Measurements from ENCODE around the gene SCRN2.

The SCRN2 gene

GRCh38 chr17:47831003-47831933 is 9.8 kb downstream of the SCRN2 start, which contains the start of the genes LRRC46 and MRPL10:
LRRC46 (plus strand) TSS chr17:47831670; CDS start chr17:47831990, 320 bp downstream.
MRPL10 (minus strand) TSS chr17:47831541; CDS start chr17:47831511, 30 bp downstream.
- Histone ChIP-seq H3K4me1 (ENCODE audit: control insufficient read depth, insufficient read depth, low read length, unreplicated experiment) (peaks cover 16% of the 10 kb centered on the region), H3K4me3 (ENCODE audit: low read depth, low read length) (peak within 1 kb of the TSS; percentile 84), H3K27me3 (ENCODE audit: insufficient read depth, low read length) (no peaks in the 10 kb centered on the region), H2AFZ (ENCODE audit: low read length, unreplicated experiment) (peak within 1 kb of the TSS; percentile 100), H3K36me3 (ENCODE audit: insufficient read depth, low read length) (peaks cover 6% of the 10 kb centered on the region), H3K27ac (ENCODE audit: low read depth, low read length) (peak within 1 kb of the TSS; percentile 23; the same call in 1 of the 2 replicates), H3K79me2 (ENCODE audit: control insufficient read depth, insufficient read depth, low read length, unreplicated experiment) (peaks cover 23% of the 10 kb centered on the region)

GRCh38 chr17:47830396-47831002 is 10.6 kb downstream of the SCRN2 start:
- H3K36me3 ChIP-seq (ENCODE audit: insufficient read depth, low read length) = peaks cover 8% of the 10 kb centered on the region
- H2AFZ ChIP-seq (ENCODE audit: low read length, unreplicated experiment) = peak overlapping the region; percentile 77
- H3K79me2 ChIP-seq (ENCODE audit: control insufficient read depth, insufficient read depth, low read length, unreplicated experiment) = peaks cover 23% of the 10 kb centered on the region
- peaks cover 16% of the 10 kb centered on the region for H3K4me1 ChIP-seq (ENCODE audit: control insufficient read depth, insufficient read depth, low read length, unreplicated experiment)
- no peaks in the 10 kb centered on the region for H3K27me3 ChIP-seq (ENCODE audit: insufficient read depth, low read length)
- peak overlapping the region; percentile 23; the same call in 1 of the 2 replicates for H3K27ac ChIP-seq (ENCODE audit: low read depth, low read length)
- H3K4me3 ChIP-seq (ENCODE audit: low read depth, low read length) = peak overlapping the region; percentile 84

- peaks cover 8% of the 10 kb centered on the region for H3K36me3 ChIP-seq (ENCODE audit: insufficient read depth, low read length)
- peaks cover 23% of the 10 kb centered on the region for H3K79me2 ChIP-seq (ENCODE audit: control insufficient read depth, insufficient read depth, low read length, unreplicated experiment)
- H2AFZ ChIP-seq (ENCODE audit: low read length, unreplicated experiment) = no peak overlapping the region
- no peak overlapping the region for H3K27ac ChIP-seq (ENCODE audit: low read depth, low read length)
- no peaks in the 10 kb centered on the region for H3K27me3 ChIP-seq (ENCODE audit: insufficient read depth, low read length)
- peak overlapping the region; percentile 84 for H3K4me3 ChIP-seq (ENCODE audit: low read depth, low read length)
- H3K4me1 ChIP-seq (ENCODE audit: control insufficient read depth, insufficient read depth, low read length, unreplicated experiment) = peaks cover 16% of the 10 kb centered on the region
These were observed 11.2 kb downstream of the SCRN2 start for GRCh38 chr17:47829870-47830269.

- Histone ChIP-seq H3K27ac (ENCODE audit: low read depth, low read length) (no peak overlapping the region), H3K27me3 (ENCODE audit: insufficient read depth, low read length) (no peaks in the 10 kb centered on the region), H3K79me2 (ENCODE audit: control insufficient read depth, insufficient read depth, low read length, unreplicated experiment) (peaks cover 3% of the 10 kb centered on the region), H3K4me3 (ENCODE audit: low read depth, low read length) (no peak overlapping the region), H2AFZ (ENCODE audit: low read length, unreplicated experiment) (no peak overlapping the region), H3K4me1 (ENCODE audit: control insufficient read depth, insufficient read depth, low read length, unreplicated experiment) (peaks cover 15% of the 10 kb centered on the region), H3K36me3 (ENCODE audit: insufficient read depth, low read length) (peaks cover 11% of the 10 kb centered on the region)
These were observed 17.6 kb downstream of the SCRN2 start for GRCh38 chr17:47823519-47823918.

GRCh38 chr17:47822785-47823184 is 18.3 kb downstream of the SCRN2 start:
- peaks cover 15% of the 10 kb centered on the region for H3K4me1 ChIP-seq (ENCODE audit: control insufficient read depth, insufficient read depth, low read length, unreplicated experiment)
- no peak overlapping the region for H3K4me3 ChIP-seq (ENCODE audit: low read depth, low read length)
- H3K27me3 ChIP-seq (ENCODE audit: insufficient read depth, low read length) = no peaks in the 10 kb centered on the region
- no peak overlapping the region for H2AFZ ChIP-seq (ENCODE audit: low read length, unreplicated experiment)
- peaks cover 11% of the 10 kb centered on the region for H3K36me3 ChIP-seq (ENCODE audit: insufficient read depth, low read length)
- H3K79me2 ChIP-seq (ENCODE audit: control insufficient read depth, insufficient read depth, low read length, unreplicated experiment) = no peaks in the 10 kb centered on the region
- no peak overlapping the region for H3K27ac ChIP-seq (ENCODE audit: low read depth, low read length)

- Histone ChIP-seq H3K79me2 (ENCODE audit: control insufficient read depth, insufficient read depth, low read length, unreplicated experiment) (no peaks in the 10 kb centered on the region), H3K36me3 (ENCODE audit: insufficient read depth, low read length) (peaks cover 8% of the 10 kb centered on the region; the same call in 1 of the 2 replicates), H3K4me3 (ENCODE audit: low read depth, low read length) (peak within 1 kb of the TSS; percentile 78), H3K27me3 (ENCODE audit: insufficient read depth, low read length) (no peaks in the 10 kb centered on the region), H2AFZ (ENCODE audit: low read length, unreplicated experiment) (peak within 1 kb of the TSS; percentile 27), H3K27ac (ENCODE audit: low read depth, low read length) (no peak within 1 kb of the TSS), H3K4me1 (ENCODE audit: control insufficient read depth, insufficient read depth, low read length, unreplicated experiment) (peaks cover 15% of the 10 kb centered on the region)
These were observed 19.4 kb downstream of the SCRN2 start, which contains the start of gene OSBPL7 for GRCh38 chr17:47821424-47822391. OSBPL7 (minus strand) TSS chr17:47821794; CDS start chr17:47820278, 1,516 bp downstream.

GRCh38 chr17:47821031-47821423 is 20.0 kb downstream of the SCRN2 start:
- H3K27me3 ChIP-seq (ENCODE audit: insufficient read depth, low read length) = no peaks in the 10 kb centered on the region
- no peaks in the 10 kb centered on the region for H3K79me2 ChIP-seq (ENCODE audit: control insufficient read depth, insufficient read depth, low read length, unreplicated experiment)
- H3K36me3 ChIP-seq (ENCODE audit: insufficient read depth, low read length) = peaks cover 3% of the 10 kb centered on the region; the same call in 1 of the 2 replicates
- H3K4me1 ChIP-seq (ENCODE audit: control insufficient read depth, insufficient read depth, low read length, unreplicated experiment) = peaks cover 15% of the 10 kb centered on the region
- H3K4me3 ChIP-seq (ENCODE audit: low read depth, low read length) = peak overlapping the region; percentile 78
- H3K27ac ChIP-seq (ENCODE audit: low read depth, low read length) = no peak overlapping the region
- no peak overlapping the region for H2AFZ ChIP-seq (ENCODE audit: low read length, unreplicated experiment)

GRCh38 chr17:47820033-47820789 is 20.9 kb downstream of the SCRN2 start:
- H2AFZ ChIP-seq (ENCODE audit: low read length, unreplicated experiment) = no peak overlapping the region
- no peak overlapping the region for H3K27ac ChIP-seq (ENCODE audit: low read depth, low read length)
- no peak overlapping the region; the same call in 1 of the 2 replicates for H3K4me3 ChIP-seq (ENCODE audit: low read depth, low read length)
- no peaks in the 10 kb centered on the region for H3K27me3 ChIP-seq (ENCODE audit: insufficient read depth, low read length)
- H3K4me1 ChIP-seq (ENCODE audit: control insufficient read depth, insufficient read depth, low read length, unreplicated experiment) = peaks cover 15% of the 10 kb centered on the region
- no peaks in the 10 kb centered on the region for H3K79me2 ChIP-seq (ENCODE audit: control insufficient read depth, insufficient read depth, low read length, unreplicated experiment)
- peaks cover 3% of the 10 kb centered on the region; the same call in 1 of the 2 replicates for H3K36me3 ChIP-seq (ENCODE audit: insufficient read depth, low read length)

GRCh38 chr17:47819475-47819874 is 21.6 kb downstream of the SCRN2 start:
- no peaks in the 10 kb centered on the region for H3K79me2 ChIP-seq (ENCODE audit: control insufficient read depth, insufficient read depth, low read length, unreplicated experiment)
- no peak overlapping the region for H3K4me3 ChIP-seq (ENCODE audit: low read depth, low read length)
- no peak overlapping the region for H3K27ac ChIP-seq (ENCODE audit: low read depth, low read length)
- no peaks in the 10 kb centered on the region for H3K27me3 ChIP-seq (ENCODE audit: insufficient read depth, low read length)
- peaks cover 15% of the 10 kb centered on the region for H3K4me1 ChIP-seq (ENCODE audit: control insufficient read depth, insufficient read depth, low read length, unreplicated experiment)
- H2AFZ ChIP-seq (ENCODE audit: low read length, unreplicated experiment) = no peak overlapping the region
- H3K36me3 ChIP-seq (ENCODE audit: insufficient read depth, low read length) = peaks cover 3% of the 10 kb centered on the region; the same call in 1 of the 2 replicates

Data from ACC112 (cell line).